Nephron progenitor cell (in vitro differentiated cells): ENCODE results near the gene IL32.

Source experiments
- DNase-seq: peaks from one replicate; pipeline ENCODE4 v3.0.0; 2021
- H3K27ac Mint-ChIP-seq: 2 replicates; pipeline ENCODE4 v1.8.0; 2021; ENCODE audit warnings: mild to moderate bottlenecking, moderate library complexity, mixed read lengths
- H3K27me3 Mint-ChIP-seq: 2 replicates; pipeline ENCODE4 v1.8.0; 2021; ENCODE audit warnings: mild to moderate bottlenecking, low read depth, mixed read lengths; ENCODE audit not compliant: poor library complexity
- H3K36me3 Mint-ChIP-seq: 2 replicates; pipeline ENCODE4 v1.8.0; 2021; ENCODE audit warnings: low read depth, mixed read lengths
- H3K4me1 Mint-ChIP-seq: 2 replicates; pipeline ENCODE4 v1.8.0; 2021; ENCODE audit warnings: mixed read lengths
- H3K4me3 Mint-ChIP-seq: 2 replicates; pipeline ENCODE4 v1.8.0; 2021; ENCODE audit warnings: mild to moderate bottlenecking, moderate library complexity, mixed read lengths
- H3K9me3 Mint-ChIP-seq: 2 replicates; pipeline ENCODE4 v1.8.0; 2021; ENCODE audit warnings: mild to moderate bottlenecking, moderate library complexity, mixed read lengths
- TF ChIP-seq, protein P1 (sequence below): fragments of 200-600 bp; sonication (generic); IDR thresholded peaks from 2 replicates; pipeline ENCODE4 v1.5.0; 2021; ENCODE audit warnings: antibody characterized with exemption

Gene IL32

DNA sequence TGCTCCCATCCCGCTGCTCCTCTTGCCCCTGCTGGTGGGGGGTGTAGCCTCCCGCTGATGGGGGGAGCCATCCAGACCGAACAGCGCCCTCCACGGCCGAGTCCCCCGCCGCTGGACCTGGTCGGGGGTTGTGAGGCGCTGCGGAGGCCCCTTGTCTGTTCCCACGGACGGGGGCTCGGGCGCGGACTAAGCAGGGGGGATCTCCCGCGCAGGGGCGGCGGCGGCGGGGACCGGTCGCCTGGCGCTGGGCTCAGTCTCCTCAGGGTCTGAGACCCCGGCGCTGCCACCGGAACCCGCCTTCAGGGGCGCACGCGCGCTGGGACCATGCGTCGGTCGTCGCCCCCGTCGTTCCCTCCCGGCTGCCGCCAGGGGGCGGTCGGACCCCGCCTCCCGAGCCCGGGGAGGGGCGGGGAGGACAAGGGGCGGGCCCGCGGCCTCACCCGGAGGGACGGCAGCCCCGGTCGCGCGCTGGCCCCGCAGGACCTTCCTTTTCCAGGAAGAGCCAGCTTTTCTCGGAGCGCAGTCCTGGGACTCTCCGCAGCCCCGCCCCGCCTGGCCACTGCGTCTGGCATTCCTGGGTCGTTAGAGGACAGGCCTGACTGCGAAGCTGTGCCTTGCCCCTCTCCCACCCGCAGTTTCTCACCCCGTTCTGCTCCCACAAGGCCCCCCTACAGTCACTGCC, 6.3 kb upstream of the IL32 start:
- H3K9me3 Mint-ChIP-seq = no peaks in the 10 kb centered on the region

DNA sequence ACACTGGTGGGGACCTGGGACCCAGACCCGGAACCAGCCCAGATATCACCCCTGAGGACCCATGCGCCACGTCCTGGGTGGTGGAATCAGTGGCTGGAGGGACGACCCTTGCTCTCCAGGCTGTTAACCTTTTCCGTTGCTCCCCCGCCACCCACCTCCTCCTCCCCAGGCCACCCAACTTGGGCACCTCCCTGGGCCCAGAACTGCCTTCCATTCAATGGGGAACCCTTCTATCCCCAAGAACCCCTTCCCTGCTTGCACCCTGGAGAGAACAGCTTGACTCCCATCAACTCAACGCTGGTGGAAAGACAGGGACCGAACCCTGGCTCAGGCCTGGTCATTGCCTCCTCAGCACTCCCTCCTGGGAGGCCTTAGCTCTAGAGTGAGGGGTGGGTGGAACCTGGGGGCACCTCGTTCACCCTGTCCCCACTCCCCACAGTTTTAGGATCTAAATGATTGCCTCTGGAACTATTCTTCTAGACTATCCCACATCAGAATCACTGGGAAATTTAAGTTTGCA, 5.7 kb upstream of the IL32 start:
- no peak for DNase-seq
- TF ChIP-seq, protein P1, sequence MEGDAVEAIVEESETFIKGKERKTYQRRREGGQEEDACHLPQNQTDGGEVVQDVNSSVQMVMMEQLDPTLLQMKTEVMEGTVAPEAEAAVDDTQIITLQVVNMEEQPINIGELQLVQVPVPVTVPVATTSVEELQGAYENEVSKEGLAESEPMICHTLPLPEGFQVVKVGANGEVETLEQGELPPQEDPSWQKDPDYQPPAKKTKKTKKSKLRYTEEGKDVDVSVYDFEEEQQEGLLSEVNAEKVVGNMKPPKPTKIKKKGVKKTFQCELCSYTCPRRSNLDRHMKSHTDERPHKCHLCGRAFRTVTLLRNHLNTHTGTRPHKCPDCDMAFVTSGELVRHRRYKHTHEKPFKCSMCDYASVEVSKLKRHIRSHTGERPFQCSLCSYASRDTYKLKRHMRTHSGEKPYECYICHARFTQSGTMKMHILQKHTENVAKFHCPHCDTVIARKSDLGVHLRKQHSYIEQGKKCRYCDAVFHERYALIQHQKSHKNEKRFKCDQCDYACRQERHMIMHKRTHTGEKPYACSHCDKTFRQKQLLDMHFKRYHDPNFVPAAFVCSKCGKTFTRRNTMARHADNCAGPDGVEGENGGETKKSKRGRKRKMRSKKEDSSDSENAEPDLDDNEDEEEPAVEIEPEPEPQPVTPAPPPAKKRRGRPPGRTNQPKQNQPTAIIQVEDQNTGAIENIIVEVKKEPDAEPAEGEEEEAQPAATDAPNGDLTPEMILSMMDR = no peak
- Mint-ChIP-seq H3K9me3 (no peaks in the 10 kb centered on the region), H3K4me3 (peak overlapping the region; percentile 72), H3K27me3 (peaks cover 48% of the 10 kb centered on the region), H3K4me1 (peaks cover 34% of the 10 kb centered on the region), H3K27ac (no peak overlapping the region), H3K36me3 (no peaks in the 10 kb centered on the region)

More for the DNA sequence above, 6.3 kb upstream of the IL32 start:
- peaks cover 51% of the 10 kb centered on the region for H3K27me3 Mint-ChIP-seq
- H3K27ac Mint-ChIP-seq = no peak overlapping the region
- peaks cover 36% of the 10 kb centered on the region for H3K4me1 Mint-ChIP-seq
- no peaks in the 10 kb centered on the region for H3K36me3 Mint-ChIP-seq
- H3K4me3 Mint-ChIP-seq = peak overlapping the region; percentile 87
- peak; percentile 95 for DNase-seq
- TF ChIP-seq, protein P1 = peak; percentile 80

- DNase-seq = no peak
- no peaks in the 10 kb centered on the region for H3K9me3 Mint-ChIP-seq
- peak overlapping the region; percentile 72 for H3K4me3 Mint-ChIP-seq
- TF ChIP-seq, protein P1 = no peak
- H3K27me3 Mint-ChIP-seq = peaks cover 40% of the 10 kb centered on the region
- H3K4me1 Mint-ChIP-seq = peaks cover 30% of the 10 kb centered on the region
- H3K36me3 Mint-ChIP-seq = no peaks in the 10 kb centered on the region
- H3K27ac Mint-ChIP-seq = no peak overlapping the region
Measured at GRCh38 chr16:3060339-3061127, 4.9 kb upstream of the IL32 start.

DNA sequence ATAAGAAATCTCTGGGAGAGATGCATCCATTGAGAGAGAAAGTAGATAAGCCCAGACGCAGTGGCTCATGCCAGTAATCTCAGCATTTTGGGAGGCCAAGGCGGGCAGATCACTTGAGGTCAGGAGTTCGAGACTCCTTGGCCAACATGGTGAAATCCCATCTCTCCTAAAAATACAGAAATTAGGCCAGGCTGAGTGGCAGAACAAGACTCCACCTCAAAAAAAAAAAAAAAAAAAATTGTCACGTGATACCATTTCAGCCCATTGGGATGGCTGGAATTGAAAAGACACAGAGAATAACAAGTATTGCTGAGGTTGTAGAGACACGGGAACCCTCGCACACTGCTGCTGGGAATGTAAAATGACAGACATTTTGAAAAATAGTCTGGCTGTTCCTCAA, 2.9 kb upstream of the IL32 start:
- Mint-ChIP-seq H3K36me3 (no peaks in the 10 kb centered on the region), H3K9me3 (no peaks in the 10 kb centered on the region), H3K27me3 (peaks cover 24% of the 10 kb centered on the region), H3K4me3 (no peak overlapping the region), H3K4me1 (peaks cover 25% of the 10 kb centered on the region), H3K27ac (no peak overlapping the region)
- TF ChIP-seq, protein P1 = no peak
- no peak for DNase-seq

- no peaks in the 10 kb centered on the region for H3K36me3 Mint-ChIP-seq
- no peak overlapping the region for H3K4me3 Mint-ChIP-seq
Measured at GRCh38 chr16:3063625-3064386, 1.6 kb upstream of the IL32 start.

More at GRCh38 chr16:3063625-3064386, 1.6 kb upstream of the IL32 start:
- peaks cover 15% of the 10 kb centered on the region for H3K27me3 Mint-ChIP-seq
- DNase-seq = no peak
- TF ChIP-seq, protein P1 = no peak
- H3K9me3 Mint-ChIP-seq = no peaks in the 10 kb centered on the region
- no peak overlapping the region for H3K27ac Mint-ChIP-seq
- peaks cover 25% of the 10 kb centered on the region for H3K4me1 Mint-ChIP-seq
